Astrocyte (in vitro differentiated cells and primary cell): ENCODE measurements around the gene PRR7.

Experiments used
- CTCF ChIP-seq: IDR thresholded peaks from 2 replicates; pipeline ENCODE4 v1.5.1; 2011; ENCODE audit warnings: low read depth, mild to moderate bottlenecking, inconsistent platforms, low read length, moderate library complexity; ENCODE audit not compliant: insufficient read depth
- EZH2 ChIP-seq: IDR thresholded peaks from 2 replicates; pipeline ENCODE4 v1.6.1; 2012; ENCODE audit warnings: mild to moderate bottlenecking, low read length, inconsistent platforms; ENCODE audit not compliant: insufficient read depth

GRCh38 chr5:177499842-177500241, 53.2 kb downstream of the PRR7 start:
- TF ChIP-seq CTCF (no peak), EZH2 (no peak)
